ENCODE measurements around the gene PNKP. TPM values are rescaled to one million over a fixed set of nuclear protein-coding genes. Genes with fewer than 3 reads are reported as not detected.

PNKP gene
- total and polyA plus RNA-seq, 9 of the 15 experiments (the other 6 are each of a cell fraction or from before 2014, with no cell fraction given), result 2.8 to 85.4 (median 25.3) TPM

- TF ChIP-seq ZBTB5 (IDR thresholded peaks at IDR 0.05) (no peak), ARID4B (CRISPR knock-in tag; IDR thresholded peaks at IDR 0.05) (no peak), ELF2 (CRISPR knock-in tag; IDR thresholded peaks at IDR 0.05) (no peak), GATA2 (CRISPR knock-in tag; IDR thresholded peaks at IDR 0.05) (no peak), MAFF (IDR thresholded peaks at IDR 0.05; ENCODE audit: low read length) (peak; percentile 24; the same call in 1 of the 2 replicates), HOMEZ (CRISPR knock-in tag; IDR thresholded peaks at IDR 0.05) (no peak), ZBTB7A (IDR thresholded peaks at IDR 0.05; ENCODE audit: borderline replicate concordance, control insufficient read depth, low read depth, low read length) (no peak), ZNF12 (CRISPR knock-in tag; IDR thresholded peaks at IDR 0.05) (no peak), ELK3 (CRISPR knock-in tag; IDR thresholded peaks at IDR 0.05) (no peak), ETS1 (conservative IDR thresholded peaks at IDR 0.05; ENCODE audit: control insufficient read depth, low read depth, low read length) (no peak), TRIM24 (IDR thresholded peaks at IDR 0.05) (no peak), EHMT2 (IDR thresholded peaks at IDR 0.05) (no peak), MXI1 (IDR thresholded peaks at IDR 0.05; ENCODE audit: low read depth, low read length) (no peak), C11orf30 (IDR thresholded peaks at IDR 0.05; ENCODE audit: low read depth) (peak; percentile 61), GATAD2A (IDR thresholded peaks at IDR 0.05) (no peak), RAD51 (IDR thresholded peaks at IDR 0.05; ENCODE audit: borderline replicate concordance, low read depth) (no peak), POLR2A (conservative IDR thresholded peaks at IDR 0.05) (no peak), KDM5B (IDR thresholded peaks at IDR 0.05; ENCODE audit: insufficient replicate concordance, low read depth, low read length) (no peak), WHSC1 (IDR thresholded peaks at IDR 0.05; ENCODE audit: low read length) (no peak)
Measured at GRCh38 chr19:49884760-49885159, 17.4 kb upstream of the PNKP start (continued).
